Activated CD4-positive, alpha-beta T cell treated with anti-CD3 and anti-CD28 coated beads, Interleukin-2, Interleukin-4, amounts not matched to agents 100 ng/mL and 50 ng/mL, durations not matched to agents 16 hours and 8 hours (primary cell): Measurements from ENCODE around the gene PARP6.

Experiments
- DNase-seq: peaks from one replicate; pipeline ENCODE4 v3.0.0-alpha.2; 2020; ENCODE audit warnings: low spot score

PARP6 gene

DNA sequence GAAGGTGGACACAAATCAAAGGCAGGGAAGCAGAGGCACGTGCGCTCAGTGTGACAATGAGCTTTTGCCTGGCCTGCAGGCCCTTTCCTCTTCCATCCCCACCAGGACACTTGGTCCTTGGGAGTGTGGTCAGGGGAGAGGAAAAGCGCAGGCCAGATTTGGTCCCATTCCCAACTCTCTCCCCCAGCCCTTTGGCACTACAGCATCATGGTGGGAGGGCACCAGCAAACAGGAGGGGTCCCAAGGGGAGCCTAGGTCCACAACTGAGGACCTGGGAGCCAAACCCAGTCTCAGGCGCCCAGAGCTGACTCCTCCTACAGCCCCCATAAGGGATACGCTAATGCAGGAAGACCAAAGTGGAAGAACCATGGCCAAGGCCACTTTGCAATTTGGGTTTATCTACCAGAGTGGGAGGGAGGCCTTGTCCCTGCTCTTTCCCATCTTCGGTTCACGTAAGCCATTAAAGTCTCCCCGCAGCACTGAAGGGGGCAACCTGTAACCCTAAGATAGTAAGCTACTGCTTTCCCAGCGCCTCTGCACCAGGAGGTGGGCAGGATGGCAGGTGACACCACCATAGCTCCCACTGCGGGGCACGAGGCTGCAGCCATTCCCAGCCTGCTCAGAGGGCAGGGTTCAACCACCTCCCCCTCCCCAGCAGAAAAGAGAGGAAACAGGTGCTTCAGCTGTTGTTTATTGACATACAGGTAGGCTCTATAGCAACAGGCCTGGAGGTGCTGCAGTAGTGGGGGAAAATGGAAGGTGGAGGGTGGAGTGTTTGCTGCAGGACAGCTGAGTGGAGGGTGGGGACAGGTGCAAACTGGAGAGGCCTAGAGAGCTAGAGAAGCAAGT lies 73.8 kb downstream of the PARP6 start:
- DNase-seq: no peak

DNA sequence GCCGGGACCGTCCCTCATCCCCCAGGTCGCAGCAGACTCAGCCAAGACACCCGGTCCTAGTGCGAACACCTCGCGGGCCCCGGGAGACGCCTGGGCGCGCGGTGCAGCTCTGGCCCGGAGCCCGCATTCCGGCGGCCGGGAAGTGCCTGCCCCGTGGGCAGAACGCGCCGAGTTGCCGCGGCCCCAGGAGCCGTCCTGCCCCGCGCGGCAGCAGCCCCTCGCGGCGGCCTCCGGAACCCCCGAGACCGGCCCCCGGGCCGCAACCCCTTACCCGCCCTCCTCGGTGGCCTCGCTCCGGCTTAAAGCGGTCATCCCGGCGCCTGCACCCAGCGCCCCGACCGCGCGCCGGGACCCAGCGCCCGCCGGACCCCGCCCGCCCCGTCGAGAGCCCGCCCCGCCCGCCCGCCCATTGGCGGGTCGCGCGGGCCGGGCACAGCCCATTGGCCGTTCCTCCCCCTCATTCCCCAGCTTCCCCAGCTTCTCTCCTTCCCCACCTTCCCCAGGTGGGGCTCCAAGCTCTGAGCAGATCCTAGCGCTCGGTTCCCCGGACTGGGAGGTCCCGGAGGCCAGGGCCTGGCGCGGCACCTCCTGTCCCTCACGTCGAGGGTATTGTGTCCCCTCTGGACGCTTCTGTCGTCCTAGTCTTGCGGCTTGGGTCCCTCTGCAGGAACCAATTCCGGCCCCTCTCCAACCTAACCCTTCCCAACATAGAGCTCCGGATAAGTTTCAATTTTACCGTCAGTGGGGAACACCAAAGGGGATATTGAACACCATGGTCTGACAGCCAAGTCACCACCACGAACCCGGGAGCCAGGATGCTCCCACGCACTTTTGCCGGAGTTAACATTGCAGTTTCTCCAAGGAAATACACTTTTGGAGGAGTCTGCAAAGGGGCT lies 74.6 kb downstream of the PARP6 start, which contains the start of gene GRAMD2A:
Gene GRAMD2A, minus strand, starts transcription at position 328 of the 896 bp plus-strand sequence.
- DNase-seq: peak; percentile 37

DNA sequence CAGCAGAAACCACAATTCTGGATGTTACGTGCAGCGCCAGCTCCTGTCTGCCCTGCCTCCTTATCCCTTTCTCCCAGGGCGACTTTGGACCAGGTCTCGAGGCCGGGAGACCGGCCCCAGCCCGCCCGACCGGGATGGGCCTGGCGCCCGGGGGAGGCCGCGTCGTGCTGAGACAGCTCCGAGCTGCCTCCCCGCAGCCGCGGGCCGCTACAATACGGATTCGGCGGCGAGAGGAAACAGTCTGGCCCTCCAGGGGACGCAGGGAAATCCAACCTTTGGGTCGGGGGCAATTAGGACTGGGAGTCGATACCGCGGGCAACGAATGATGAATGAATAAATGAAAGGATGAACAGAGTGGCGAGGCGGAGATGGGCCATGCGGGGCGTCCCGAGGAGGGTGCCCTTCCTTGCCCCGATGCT lies 75.3 kb downstream of the PARP6 start:
- DNase-seq: no peak

DNA sequence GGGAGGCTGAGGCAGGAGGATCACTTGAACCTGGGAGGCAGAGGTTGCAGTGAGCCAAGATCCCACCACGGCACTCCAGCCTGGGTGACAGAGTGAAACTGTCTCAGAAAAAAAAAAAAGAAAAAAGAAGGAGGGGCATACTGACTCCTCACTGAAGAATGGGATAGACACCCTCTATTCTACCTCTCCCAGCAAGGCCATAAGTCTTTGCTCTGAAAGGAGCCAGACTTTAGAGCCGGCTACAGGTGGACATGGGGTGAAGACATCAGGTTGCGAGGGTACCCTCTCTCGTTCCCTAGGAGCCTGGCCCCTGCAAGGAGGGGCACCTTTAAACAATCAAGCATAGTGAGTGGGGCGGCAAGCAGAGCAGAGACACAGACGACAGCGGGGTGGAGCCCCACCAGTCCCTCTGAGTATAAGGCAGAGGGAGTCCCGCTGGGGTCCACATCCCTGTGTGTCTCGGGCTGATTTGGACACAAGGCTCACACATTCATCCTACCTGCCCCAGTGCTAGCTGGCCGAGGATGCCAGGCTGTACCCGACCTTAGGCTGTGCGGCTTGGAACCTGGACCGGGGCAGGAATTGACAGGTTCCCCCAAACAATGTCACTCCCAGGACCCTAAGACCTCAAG lies 75.8 kb downstream of the PARP6 start:
- no peak for DNase-seq

DNA sequence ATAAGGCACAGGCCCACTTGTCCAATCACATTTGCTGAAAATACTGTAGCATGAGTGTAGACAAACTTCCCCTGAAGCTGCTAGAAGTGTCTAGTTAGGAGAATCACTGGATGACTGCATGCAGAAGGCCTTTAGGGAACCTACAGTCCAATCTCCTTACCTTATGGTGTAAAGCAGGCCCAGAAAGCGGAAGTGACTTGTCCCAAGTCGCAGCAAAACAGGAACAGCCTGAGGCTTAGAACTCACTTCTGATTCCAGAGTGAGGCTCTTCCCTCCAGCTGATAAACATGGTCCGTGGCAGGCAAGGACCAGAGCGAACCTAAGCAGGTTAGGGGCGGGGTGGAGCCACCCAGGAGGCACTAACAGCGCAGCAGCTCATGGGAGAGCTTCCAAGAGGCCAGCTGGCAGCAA lies 77.2 kb downstream of the PARP6 start:
- no peak for DNase-seq

DNA sequence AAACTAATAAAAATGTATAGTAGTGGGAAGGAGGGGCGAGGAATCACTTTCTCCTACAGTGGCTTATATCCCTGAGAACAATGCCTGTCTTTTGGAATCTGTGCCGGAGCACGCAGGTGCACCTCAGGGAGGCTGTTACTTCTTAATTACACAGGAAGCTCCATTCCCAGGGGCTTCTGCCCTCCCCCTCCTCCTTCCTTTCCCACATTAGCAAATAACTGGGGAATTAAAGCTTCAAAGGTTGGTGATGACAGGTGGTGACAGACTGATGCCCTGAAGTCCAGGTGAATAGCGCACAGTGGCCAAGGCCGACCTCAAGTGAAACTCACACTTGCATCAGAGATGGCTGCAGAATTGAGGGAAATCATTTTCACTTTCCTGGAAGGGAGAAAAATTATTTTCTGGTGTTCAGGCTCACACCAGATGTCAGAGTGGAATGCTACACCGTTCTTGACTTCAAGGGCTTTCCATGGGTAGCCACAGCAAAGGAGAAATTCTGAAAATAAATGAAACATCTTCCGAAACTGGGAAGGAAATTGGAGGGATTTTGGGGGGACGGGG lies 78.4 kb downstream of the PARP6 start:
- no peak for DNase-seq

DNA sequence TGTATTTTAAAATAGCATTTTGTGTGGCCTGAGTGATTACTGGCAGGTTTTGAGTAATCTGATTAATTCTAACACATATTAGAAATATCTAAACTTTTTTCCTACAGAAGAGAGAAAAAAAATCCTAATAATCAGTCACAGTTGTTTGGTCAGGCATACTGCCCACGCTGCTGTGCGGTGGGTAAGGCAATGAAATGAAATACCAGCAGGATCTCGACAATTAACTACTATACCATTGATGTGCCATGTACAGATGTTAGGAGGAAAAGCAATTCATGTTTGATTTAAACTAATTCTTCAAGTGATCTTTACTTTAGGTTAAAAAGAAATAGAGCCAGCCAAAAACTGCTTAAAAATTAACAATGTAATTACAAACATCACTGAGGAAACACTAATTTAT lies 79.9 kb downstream of the PARP6 start:
- DNase-seq: no peak
